Measurements from ENCODE around the gene IL10RB.

DNA sequence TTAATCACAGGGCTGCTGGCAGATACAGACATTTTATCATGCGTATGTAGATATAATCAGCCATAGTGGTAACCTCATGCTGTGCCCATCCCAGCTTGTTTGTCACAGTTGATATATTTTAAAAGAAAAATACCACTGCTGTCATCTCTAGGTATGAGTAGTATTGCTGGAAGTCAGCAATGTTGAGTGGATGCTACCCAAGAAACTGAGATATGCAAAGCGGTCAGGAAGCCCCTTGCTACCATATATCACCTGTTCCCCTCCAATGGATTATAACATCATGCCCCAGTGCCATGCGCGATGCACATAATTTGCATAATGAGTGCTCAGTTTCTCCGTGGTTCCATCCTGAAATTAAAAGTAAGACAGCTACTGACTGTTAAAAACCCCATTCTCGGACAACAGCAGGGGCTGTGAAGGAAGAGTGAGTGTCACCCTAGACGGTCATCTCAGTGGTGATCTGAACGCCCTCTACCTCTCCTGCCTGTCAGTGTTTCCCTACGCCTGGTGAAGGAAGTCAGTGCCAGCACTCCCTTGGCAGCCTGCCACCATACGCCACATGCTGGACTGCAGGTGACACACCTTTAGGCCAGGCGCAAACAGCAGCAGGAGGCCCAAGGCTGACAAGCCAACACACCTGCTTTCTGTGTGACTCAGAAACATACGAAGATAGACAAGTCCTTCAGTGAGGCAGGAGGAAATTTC, 2.7 kb downstream of the IL10RB start:
- TF ChIP-seq CTCF (IDR thresholded peaks at IDR 0.05) (no peak), POLR2A (IDR thresholded peaks at IDR 0.05) (no peak)
